Urinary bladder (tissue), 4 donors: ENCODE data around the gene RHEB. TPM values are rescaled to one million over a fixed set of nuclear protein-coding genes. Genes with fewer than 3 reads are reported as not detected.

Experiments
- DNase-seq: peaks from one replicate; pipeline ENCODE4 v3.0.0-alpha.2; 2015; ENCODE audit errors: extremely low spot score
- H3K27ac ChIP-seq: one replicate; pipeline ENCODE4 v1.5.1; 2013; ENCODE audit warnings: low read depth, mild to moderate bottlenecking, moderate library complexity
- H3K36me3 ChIP-seq: one replicate; pipeline ENCODE4 v1.6.1; 2013; ENCODE audit warnings: mild to moderate bottlenecking, moderate library complexity; ENCODE audit not compliant: insufficient read depth
- H3K4me1 ChIP-seq: one replicate; pipeline ENCODE4 v1.6.1; 2013; ENCODE audit warnings: mild to moderate bottlenecking, moderate library complexity; ENCODE audit not compliant: insufficient read depth
- H3K4me3 ChIP-seq: one replicate; pipeline ENCODE4 v1.5.1; 2013; ENCODE audit warnings: low read depth, low read length
- WGBS: extraction: QIAGEN DNeasy Blood & Tissue Kit; methylation state at CpG from one replicate; pipeline ENCODE4 v1.1.7; 2013; 5-methylcytosine and 5-hydroxymethylcytosine counted together
- polyA plus RNA-seq: library from polyadenylated mRNA; stranded (reverse); fragments of 200-250 nt; gene quantifications from one replicate; pipeline ENCODE4 v1.2.3, GENCODE V29; 2013
- total RNA-seq: library from RNA; depleted of rRNA; stranded (reverse); fragments of >200 nt; gene quantifications from one replicate; pipeline ENCODE4 v1.2.3, GENCODE V29; 2014
- donor health status: healthy with polysubstance abuse.
- donor health status: healthy.

Gene RHEB
- total and polyA plus RNA-seq, 2 donors = 109 TPM

GRCh38 chr7:151518105-151518946 lies 1.4 kb downstream of the RHEB start:
- H3K4me3 ChIP-seq = peak overlapping the region; percentile 92
- peak overlapping the region; percentile 99 for H3K27ac ChIP-seq
- WGBS = 2% methylated on average over 36 of the region's 36 CpGs
- no peak for DNase-seq
- no peaks in the 10 kb centered on the region for H3K4me1 ChIP-seq
- H3K36me3 ChIP-seq = peaks cover 2% of the 10 kb centered on the region

GRCh38 chr7:151517601-151518104 lies 2.0 kb downstream of the RHEB start:
- 61% methylated on average over 7 of the region's 7 CpGs for WGBS
- Histone ChIP-seq H3K36me3 (peaks cover 2% of the 10 kb centered on the region), H3K4me1 (no peaks in the 10 kb centered on the region), H3K4me3 (peak overlapping the region; percentile 92), H3K27ac (no peak overlapping the region)
- no peak for DNase-seq

GRCh38 chr7:151515276-151515565 lies 4.5 kb downstream of the RHEB start:
- Histone ChIP-seq H3K27ac (no peak overlapping the region), H3K4me3 (no peak overlapping the region), H3K36me3 (peaks cover 2% of the 10 kb centered on the region), H3K4me1 (no peaks in the 10 kb centered on the region)
- DNase-seq = no peak

- WGBS = 81% methylated on average over 6 of the region's 6 CpGs
Measured at GRCh38 chr7:151514461-151515275, 5.0 kb downstream of the RHEB start.

GRCh38 chr7:151513133-151513532 lies 6.6 kb downstream of the RHEB start:
- H3K4me1 ChIP-seq = no peaks in the 10 kb centered on the region
- WGBS = 97% methylated on average over 1 of the region's 1 CpG
- peaks cover 2% of the 10 kb centered on the region for H3K36me3 ChIP-seq
- no peak overlapping the region for H3K27ac ChIP-seq
- DNase-seq = no peak
- no peak overlapping the region for H3K4me3 ChIP-seq

More at GRCh38 chr7:151514461-151515275, 5.0 kb downstream of the RHEB start:
- Histone ChIP-seq H3K4me3 (no peak overlapping the region), H3K36me3 (peaks cover 2% of the 10 kb centered on the region), H3K4me1 (no peaks in the 10 kb centered on the region), H3K27ac (no peak overlapping the region)
- DNase-seq = no peak

GRCh38 chr7:151512353-151512752 lies 7.3 kb downstream of the RHEB start:
- H3K27ac ChIP-seq = no peak overlapping the region
- peaks cover 2% of the 10 kb centered on the region for H3K36me3 ChIP-seq
- no peaks in the 10 kb centered on the region for H3K4me1 ChIP-seq
- no peak overlapping the region for H3K4me3 ChIP-seq
- WGBS = 65% methylated on average over 7 of the region's 7 CpGs
- no peak for DNase-seq

- Histone ChIP-seq H3K4me1 (no peaks in the 10 kb centered on the region), H3K36me3 (peaks cover 2% of the 10 kb centered on the region), H3K27ac (no peak overlapping the region), H3K4me3 (no peak overlapping the region)
- no peak for DNase-seq
- WGBS = 84% methylated on average over 4 of the region's 4 CpGs
Measured at GRCh38 chr7:151511946-151512345, 7.7 kb downstream of the RHEB start.

- Histone ChIP-seq H3K27ac (no peak overlapping the region), H3K4me1 (no peaks in the 10 kb centered on the region)
- WGBS = 80% methylated on average over 4 of the region's 4 CpGs
Measured at GRCh38 chr7:151511270-151511669, 8.4 kb downstream of the RHEB start.

GRCh38 chr7:151509670-151510333 lies 9.9 kb downstream of the RHEB start:
- H3K4me3 ChIP-seq = no peak overlapping the region
- H3K36me3 ChIP-seq = no peaks in the 10 kb centered on the region
- WGBS = 61% methylated on average over 5 of the region's 5 CpGs
- no peak overlapping the region for H3K27ac ChIP-seq
- no peaks in the 10 kb centered on the region for H3K4me1 ChIP-seq
- DNase-seq = no peak

More at GRCh38 chr7:151511270-151511669, 8.4 kb downstream of the RHEB start:
- no peak overlapping the region for H3K4me3 ChIP-seq
- H3K36me3 ChIP-seq = peaks cover 2% of the 10 kb centered on the region
- no peak for DNase-seq

GRCh38 chr7:151508991-151509390 lies 10.7 kb downstream of the RHEB start:
- Histone ChIP-seq H3K36me3 (no peaks in the 10 kb centered on the region), H3K4me1 (no peaks in the 10 kb centered on the region), H3K4me3 (no peak overlapping the region), H3K27ac (no peak overlapping the region)
- DNase-seq = no peak
- whole genome bisulfite sequencing = 78% methylated on average over 6 of the region's 6 CpGs

GRCh38 chr7:151507806-151508205 lies 11.9 kb downstream of the RHEB start:
- Histone ChIP-seq H3K4me3 (no peak overlapping the region), H3K36me3 (no peaks in the 10 kb centered on the region), H3K4me1 (no peaks in the 10 kb centered on the region), H3K27ac (no peak overlapping the region)
- WGBS = 65% methylated on average over 2 of the region's 2 CpGs
- no peak for DNase-seq

GRCh38 chr7:151506901-151507382 lies 12.8 kb downstream of the RHEB start:
- no peaks in the 10 kb centered on the region for H3K36me3 ChIP-seq
- no peak overlapping the region for H3K4me3 ChIP-seq
- DNase-seq = no peak
- WGBS = 55% methylated on average over 5 of the region's 5 CpGs
- no peak overlapping the region for H3K27ac ChIP-seq
- no peaks in the 10 kb centered on the region for H3K4me1 ChIP-seq

- Histone ChIP-seq H3K36me3 (no peaks in the 10 kb centered on the region), H3K27ac (no peak overlapping the region), H3K4me3 (no peak overlapping the region), H3K4me1 (no peaks in the 10 kb centered on the region)
- WGBS = 85% methylated on average over 4 of the region's 4 CpGs
- no peak for DNase-seq
Measured at GRCh38 chr7:151505836-151506468, 13.7 kb downstream of the RHEB start.
